ENCODE data around the gene DNTTIP2. TPM values are rescaled to one million over a fixed set of nuclear protein-coding genes. Genes with fewer than 3 reads are reported as not detected.

The DNTTIP2 gene
- total RNA-seq, 2 donors from 2014 or later = 56.2 to 74.7 TPM

DNA sequence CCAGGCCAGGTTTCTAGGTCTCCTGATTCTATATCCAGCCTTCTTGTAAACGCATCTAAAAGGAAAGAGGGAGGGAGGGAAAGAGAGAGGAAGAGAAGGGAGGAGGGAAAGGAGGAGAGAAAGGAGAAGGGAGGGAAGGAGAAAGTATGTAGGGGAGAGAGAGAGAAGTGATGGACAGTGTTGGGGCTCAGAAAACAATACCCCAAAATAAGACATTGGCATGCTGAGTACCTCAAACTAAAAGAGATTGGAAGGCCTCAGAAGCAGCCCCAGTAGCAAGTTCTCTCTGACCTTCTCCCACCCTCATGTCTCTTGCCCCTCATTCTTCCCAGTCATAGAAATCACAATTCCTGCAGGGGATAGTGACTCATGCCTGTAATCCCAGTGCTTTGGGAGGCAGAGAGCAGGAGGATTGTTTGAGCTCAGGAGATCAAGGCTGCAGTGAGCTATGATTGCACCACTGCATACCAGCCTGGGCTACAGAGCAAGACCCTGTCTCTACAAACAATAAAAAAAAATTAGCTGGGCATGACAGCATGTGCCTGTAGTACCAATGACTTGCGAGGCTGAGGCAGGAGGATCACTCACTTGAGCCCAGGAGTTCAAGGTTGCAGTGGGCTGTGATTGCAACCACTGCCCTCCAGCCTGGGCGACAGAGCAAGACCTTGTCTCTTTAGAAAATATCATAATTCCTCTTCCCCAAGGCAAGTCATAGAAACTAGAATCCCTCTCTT lies 51.2 kb downstream of the DNTTIP2 start:
- H3K4me3 ChIP-seq (ENCODE audit: low read length) = no peak overlapping the region
- Mint-ChIP-seq H3K9me3 (peaks cover 43% of the 10 kb centered on the region), H3K27ac (no peak overlapping the region), H3K27me3 (ENCODE audit: insufficient read depth) (no peaks in the 10 kb centered on the region), H3K4me3 (no peak overlapping the region), H3K4me1 (peaks cover 5% of the 10 kb centered on the region), H3K36me3 (ENCODE audit: low read depth) (peaks cover 36% of the 10 kb centered on the region)
- no peak overlapping the region for H3K27ac ChIP-seq (ENCODE audit: low read depth, low read length)
- DNase-seq = no peak
- no peaks in the 10 kb centered on the region for H3K36me3 ChIP-seq (ENCODE audit: control insufficient read depth, insufficient read depth, low read length)
- no peaks in the 10 kb centered on the region for H3K4me1 ChIP-seq (ENCODE audit: control insufficient read depth, insufficient read depth, low read length)
- no peaks in the 10 kb centered on the region for H3K27me3 ChIP-seq (ENCODE audit: control insufficient read depth, insufficient read depth, low read length, poor library complexity, severe bottlenecking)
- 82 to 94% methylated on average over 3 of the region's 3 CpGs for WGBS, 2 experiments (ENCODE audit: insufficient coverage in 1 of 2, insufficient read length in 1 of 2)
- H3K9ac ChIP-seq (ENCODE audit: extremely low read depth, low read length, poor library complexity, severe bottlenecking) = no peak overlapping the region
- TF ChIP-seq CTCF (conservative IDR thresholded peaks at IDR 0.05) = no peak
- H3K9me3 ChIP-seq (ENCODE audit: control insufficient read depth, low read length) = peaks cover 47% of the 10 kb centered on the region

DNA sequence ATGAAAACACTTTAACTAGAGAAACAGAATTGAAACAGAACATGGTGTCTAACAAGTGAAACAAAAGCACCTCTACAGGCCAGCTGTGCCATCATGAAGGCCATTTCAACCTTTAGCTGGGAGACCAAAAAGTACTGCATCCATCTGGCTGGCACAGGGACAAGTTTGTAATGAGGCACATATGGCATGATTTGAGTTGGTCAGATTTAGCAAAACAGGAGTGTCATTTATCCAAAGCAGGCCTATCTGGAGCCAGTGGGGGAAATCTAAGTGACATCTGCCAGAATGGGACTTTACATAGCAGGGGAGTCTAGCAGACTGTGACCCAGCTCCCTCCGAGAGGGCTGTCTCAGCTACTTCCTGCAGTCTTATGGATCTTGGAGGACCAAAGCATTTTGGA lies 51.9 kb downstream of the DNTTIP2 start:
- H3K9me3 ChIP-seq (ENCODE audit: control insufficient read depth, low read length) = peaks cover 40% of the 10 kb centered on the region
- no peaks in the 10 kb centered on the region for H3K27me3 ChIP-seq (ENCODE audit: control insufficient read depth, insufficient read depth, low read length, poor library complexity, severe bottlenecking)
- H3K4me1 ChIP-seq (ENCODE audit: control insufficient read depth, insufficient read depth, low read length) = no peaks in the 10 kb centered on the region
- TF ChIP-seq CTCF (conservative IDR thresholded peaks at IDR 0.05) = no peak
- no peaks in the 10 kb centered on the region for H3K27me3 Mint-ChIP-seq (ENCODE audit: insufficient read depth)
- DNase-seq = no peak
- no peak overlapping the region for H3K27ac Mint-ChIP-seq
- H3K36me3 Mint-ChIP-seq (ENCODE audit: low read depth) = peaks cover 31% of the 10 kb centered on the region
- no peaks in the 10 kb centered on the region for H3K36me3 ChIP-seq (ENCODE audit: control insufficient read depth, insufficient read depth, low read length)
- peaks cover 5% of the 10 kb centered on the region for H3K4me1 Mint-ChIP-seq
- no peak overlapping the region for H3K4me3 Mint-ChIP-seq
- H3K9ac ChIP-seq (ENCODE audit: extremely low read depth, low read length, poor library complexity, severe bottlenecking) = no peak overlapping the region
- H3K27ac ChIP-seq (ENCODE audit: low read depth, low read length) = no peak overlapping the region
- no peak overlapping the region for H3K4me3 ChIP-seq (ENCODE audit: low read length)
- WGBS, 2 experiments (ENCODE audit: insufficient coverage in 1 of 2, insufficient read length in 1 of 2) = 85% methylated on average over 1 of the region's 1 CpG; no CpG with 5 or more reads in 1 of the 2 experiments
- peaks cover 37% of the 10 kb centered on the region for H3K9me3 Mint-ChIP-seq

GRCh38 chr1:93824834-93825233 lies 54.2 kb downstream of the DNTTIP2 start:
- WGBS, 2 experiments (ENCODE audit: insufficient coverage in 1 of 2, insufficient read length in 1 of 2) = 92 to 93% methylated on average over 5 to 6 of the region's 6 CpGs
- Histone ChIP-seq H3K27ac (ENCODE audit: low read depth, low read length) (no peak overlapping the region), H3K4me1 (ENCODE audit: control insufficient read depth, insufficient read depth, low read length) (peaks cover 8% of the 10 kb centered on the region), H3K9me3 (ENCODE audit: control insufficient read depth, low read length) (peaks cover 17% of the 10 kb centered on the region), H3K9ac (ENCODE audit: extremely low read depth, low read length, poor library complexity, severe bottlenecking) (no peak overlapping the region), H3K36me3 (ENCODE audit: control insufficient read depth, insufficient read depth, low read length) (no peaks in the 10 kb centered on the region), H3K27me3 (ENCODE audit: control insufficient read depth, insufficient read depth, low read length, poor library complexity, severe bottlenecking) (no peaks in the 10 kb centered on the region), H3K4me3 (ENCODE audit: low read length) (no peak overlapping the region)
- Mint-ChIP-seq H3K9me3 (peaks cover 14% of the 10 kb centered on the region), H3K27ac (no peak overlapping the region), H3K4me3 (no peak overlapping the region), H3K4me1 (peaks cover 26% of the 10 kb centered on the region), H3K27me3 (ENCODE audit: insufficient read depth) (no peaks in the 10 kb centered on the region), H3K36me3 (ENCODE audit: low read depth) (peaks cover 11% of the 10 kb centered on the region)
- no peak for TF ChIP-seq CTCF (conservative IDR thresholded peaks at IDR 0.05)
- DNase-seq = no peak
